Body of pancreas (tissue), 4 donors: Measurements from ENCODE around the gene CRYBG2. TPM values are rescaled to one million over a fixed set of nuclear protein-coding genes. Genes with fewer than 3 reads are reported as not detected.
A peak's percentile ranks its signal among the peaks of the same experiment; 100 is the strongest.
"Not testable (repeated sequence)": the region's sequence is repeated elsewhere in the genome, so short reads cannot be mapped to it uniquely, and the experiment has no call there.

Experiments
- ATAC-seq: fragments of 150-250 bp; one replicate; pipeline ENCODE4 v1.9.1; 2016
- DNase-seq, 4 donors: peaks; one replicate each; pipeline ENCODE4 v3.0.0-alpha.2; 2019
- H3K27ac ChIP-seq, 4 donors: fragments of 200-600 bp; sonication (generic); 1 replicate in 3 of 4; 2 replicates in 1 of 4; pipeline versions ENCODE4 v1.5.1 to v1.6.1; 2016 to 2019; ENCODE audit warnings: mild to moderate bottlenecking in 1 of 4, mixed read lengths in 1 of 4, moderate library complexity in 1 of 4
- H3K27me3 ChIP-seq, 2 donors: fragments of 200-600 bp; sonication (generic); one replicate each; pipeline ENCODE4 v1.6.0; 2016; ENCODE audit warnings: mild to moderate bottlenecking in 1 of 2
- H3K36me3 ChIP-seq, 2 donors: fragments of 200-600 bp; sonication (generic); replicated peaks in 1 of 2; 2 replicates each; pipeline ENCODE4 v1.5.1; 2016; ENCODE audit warnings: low read depth in 2 of 2; ENCODE audit not compliant: insufficient read depth in 1 of 2
- H3K4me1 ChIP-seq: fragments of 200-600 bp; sonication (generic); one replicate; pipeline ENCODE4 v1.6.0; 2016
- H3K4me3 ChIP-seq, 2 donors: fragments of 200-600 bp; sonication (generic); 1 replicate in 1 of 2; 2 replicates in 1 of 2; pipeline ENCODE4 v1.5.1; 2016 to 2019
- H3K9me3 ChIP-seq, 3 donors: fragments of 200-600 bp; sonication (generic); 1 replicate in 2 of 3; 2 replicates in 1 of 3; pipeline ENCODE4 v1.5.1; 2016
- POLR2A ChIP-seq, 3 donors: fragments of 450-650 bp; IDR thresholded peaks; one replicate each; pipeline ENCODE4 v1.6.1; 2016; ENCODE audit warnings: antibody characterized with exemption in 3 of 3, mild to moderate bottlenecking in 2 of 3
- WGBS, 2 donors: methylation state at CpG; one replicate each; pipeline ENCODE4 v1.1.5; 2017; 5-methylcytosine and 5-hydroxymethylcytosine counted together
- intact Hi-C: fragments of 100-400 bp; cut with DNase I; formaldehyde crosslinking; loops from one replicate; pipeline ENCODE4 v1.15.1; 2023
- total RNA-seq, 2 donors: library from RNA; depleted of rRNA; stranded (reverse); fragments of >200 nt; gene quantifications; one replicate each; pipeline ENCODE4 v1.1.0, GENCODE V29; 2016
- TF ChIP-seq, protein P1 (sequence below), 7 experiments: fragments of 450-650 bp in 4 of 7; fragments of 200-600 bp in 3 of 7; sonication (generic) in 3 of 7; IDR thresholded peaks; one replicate each; pipeline ENCODE4 v1.5.1; 2016 to 2019; ENCODE audit warnings: antibody characterized with exemption in 7 of 7

The CRYBG2 gene
- total RNA-seq, 2 donors from 2014 or later = 3.6 TPM; not detected in 1

DNA sequence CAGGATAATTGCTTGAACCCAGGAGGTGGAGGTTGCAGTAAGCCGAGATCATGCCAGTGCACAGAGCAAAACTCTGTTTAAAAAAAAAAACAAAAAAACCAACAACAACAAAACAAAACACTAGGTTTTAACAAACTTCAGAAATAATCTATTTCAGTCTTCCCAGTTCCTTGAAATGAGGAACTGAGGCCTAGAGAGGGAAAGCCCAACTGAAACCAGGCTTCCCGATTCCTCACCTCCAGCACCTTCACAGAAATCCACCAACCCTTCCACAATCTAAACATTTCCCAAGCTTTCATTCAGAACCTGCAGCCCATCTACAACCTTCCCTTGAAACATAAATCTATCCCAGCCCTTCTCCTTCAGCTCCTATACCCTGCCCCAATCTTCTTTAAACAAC lies 36.8 kb downstream of the CRYBG2 start:
- Histone ChIP-seq H3K36me3 (no peaks in the 10 kb centered on the region), H3K4me3 (no peak overlapping the region), H3K9me3 (no peaks in the 10 kb centered on the region), H3K27me3 (no peaks in the 10 kb centered on the region), H3K27ac (no peak overlapping the region), H3K4me1 (peaks cover 4% of the 10 kb centered on the region)
- DNase-seq (no peak), ATAC-seq (no peak)
- intact Hi-C loops = loop anchor here (5.0 kb wide), 1 partner anchor 45 kb away; no protein-coding TSS in a partner anchor
- TF ChIP-seq, protein P1, sequence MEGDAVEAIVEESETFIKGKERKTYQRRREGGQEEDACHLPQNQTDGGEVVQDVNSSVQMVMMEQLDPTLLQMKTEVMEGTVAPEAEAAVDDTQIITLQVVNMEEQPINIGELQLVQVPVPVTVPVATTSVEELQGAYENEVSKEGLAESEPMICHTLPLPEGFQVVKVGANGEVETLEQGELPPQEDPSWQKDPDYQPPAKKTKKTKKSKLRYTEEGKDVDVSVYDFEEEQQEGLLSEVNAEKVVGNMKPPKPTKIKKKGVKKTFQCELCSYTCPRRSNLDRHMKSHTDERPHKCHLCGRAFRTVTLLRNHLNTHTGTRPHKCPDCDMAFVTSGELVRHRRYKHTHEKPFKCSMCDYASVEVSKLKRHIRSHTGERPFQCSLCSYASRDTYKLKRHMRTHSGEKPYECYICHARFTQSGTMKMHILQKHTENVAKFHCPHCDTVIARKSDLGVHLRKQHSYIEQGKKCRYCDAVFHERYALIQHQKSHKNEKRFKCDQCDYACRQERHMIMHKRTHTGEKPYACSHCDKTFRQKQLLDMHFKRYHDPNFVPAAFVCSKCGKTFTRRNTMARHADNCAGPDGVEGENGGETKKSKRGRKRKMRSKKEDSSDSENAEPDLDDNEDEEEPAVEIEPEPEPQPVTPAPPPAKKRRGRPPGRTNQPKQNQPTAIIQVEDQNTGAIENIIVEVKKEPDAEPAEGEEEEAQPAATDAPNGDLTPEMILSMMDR (IDR thresholded peaks at IDR 0.05) = no peak
- no peak for TF ChIP-seq POLR2A (IDR thresholded peaks at IDR 0.05)
- WGBS, 2 donors = 84 to 92% methylated on average over 2 of the region's 2 CpGs

DNA sequence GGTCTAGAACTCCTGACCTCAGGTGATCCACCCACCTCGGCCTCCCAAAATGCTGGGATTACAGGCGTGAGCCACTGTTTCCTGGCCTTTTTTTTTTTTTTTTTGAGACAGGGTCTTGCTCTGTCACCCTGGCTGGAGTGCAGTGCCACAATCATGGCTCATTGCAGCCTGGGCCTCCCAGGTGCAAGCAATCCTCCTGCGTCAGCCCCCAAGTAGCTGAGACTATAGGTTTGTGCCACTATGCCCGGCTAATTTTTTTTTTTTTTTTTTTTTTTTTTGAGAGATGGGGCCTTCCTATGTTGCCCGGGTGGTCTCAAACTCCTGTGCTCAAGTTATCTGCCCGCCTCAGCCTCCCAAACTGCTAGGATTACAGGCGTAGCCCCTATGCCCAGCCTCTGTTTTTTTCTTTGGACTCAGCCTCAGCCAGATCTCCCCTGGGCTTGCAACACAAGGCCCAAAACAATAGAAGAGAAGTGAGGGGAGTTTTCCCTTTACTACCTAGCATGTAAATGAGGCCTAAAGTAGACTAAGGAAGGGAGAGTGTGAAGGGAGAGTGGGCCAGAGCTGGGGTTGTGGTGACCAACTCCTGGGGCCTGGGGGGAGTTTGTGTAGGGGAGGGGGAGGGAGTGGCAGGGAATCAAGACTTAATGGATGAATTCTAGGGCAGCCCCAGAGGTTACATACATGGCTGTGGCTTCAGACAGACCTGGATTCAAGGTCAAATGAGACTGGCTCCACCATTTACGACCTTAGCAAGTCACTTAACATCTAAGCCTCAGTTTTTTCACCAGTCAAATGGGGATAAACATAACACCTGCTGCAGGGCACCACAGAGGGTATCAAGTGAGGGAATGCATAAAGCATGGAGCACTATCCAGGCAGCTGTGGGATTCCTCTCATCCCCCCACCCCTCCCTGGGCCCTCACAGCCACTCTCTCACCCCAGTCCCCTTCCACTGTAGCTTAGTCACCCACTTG lies 37.8 kb downstream of the CRYBG2 start:
- Histone ChIP-seq H3K4me1 (peaks cover under 1% of the 10 kb centered on the region), H3K27ac (no peak overlapping the region), H3K4me3 (no peak overlapping the region), H3K9me3 (no peaks in the 10 kb centered on the region), H3K27me3 (no peaks in the 10 kb centered on the region), H3K36me3 (no peaks in the 10 kb centered on the region)
- no peak for TF ChIP-seq POLR2A (IDR thresholded peaks at IDR 0.05)
- TF ChIP-seq, protein P1 (IDR thresholded peaks at IDR 0.05) = no peak
- intact Hi-C loops = loop anchor here (5.0 kb wide), 1 partner anchor 44 kb away; no protein-coding TSS in a partner anchor
- WGBS, 2 donors = 74 to 78% methylated on average over 8 of the region's 8 CpGs
- ATAC-seq (no peak), DNase-seq (no peak)

DNA sequence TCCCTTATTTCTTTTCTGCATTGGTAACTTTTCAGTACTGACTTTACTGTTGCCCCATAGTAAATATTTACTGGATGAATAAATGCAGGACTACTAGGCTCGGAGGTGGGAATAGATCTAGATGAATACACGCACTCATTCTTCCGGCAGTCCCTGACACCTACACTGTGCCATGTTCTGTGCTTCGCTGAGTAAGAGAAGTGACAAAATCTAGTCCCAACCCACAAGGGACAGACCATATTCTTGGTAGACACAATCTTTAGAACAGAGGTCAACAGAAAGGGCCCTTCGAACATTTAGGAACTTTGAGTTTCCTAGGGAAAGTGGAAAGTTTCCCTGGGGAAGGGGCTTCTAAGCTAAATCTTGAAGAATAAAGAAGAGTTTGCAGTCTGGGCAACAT lies 39.4 kb downstream of the CRYBG2 start:
- no peaks in the 10 kb centered on the region for H3K36me3 ChIP-seq
- intact Hi-C loops = no loop called here
- 69 to 84% methylated on average over 5 of the region's 5 CpGs for WGBS, 2 donors
- no peak overlapping the region for H3K27ac ChIP-seq
- DNase-seq (no peak), ATAC-seq (no peak)
- H3K4me3 ChIP-seq = no peak overlapping the region
- no peaks in the 10 kb centered on the region for H3K4me1 ChIP-seq
- TF ChIP-seq, protein P1 (IDR thresholded peaks at IDR 0.05) = no peak
- no peak for TF ChIP-seq POLR2A (IDR thresholded peaks at IDR 0.05)
- no peaks in the 10 kb centered on the region for H3K27me3 ChIP-seq
- no peaks in the 10 kb centered on the region for H3K9me3 ChIP-seq

DNA sequence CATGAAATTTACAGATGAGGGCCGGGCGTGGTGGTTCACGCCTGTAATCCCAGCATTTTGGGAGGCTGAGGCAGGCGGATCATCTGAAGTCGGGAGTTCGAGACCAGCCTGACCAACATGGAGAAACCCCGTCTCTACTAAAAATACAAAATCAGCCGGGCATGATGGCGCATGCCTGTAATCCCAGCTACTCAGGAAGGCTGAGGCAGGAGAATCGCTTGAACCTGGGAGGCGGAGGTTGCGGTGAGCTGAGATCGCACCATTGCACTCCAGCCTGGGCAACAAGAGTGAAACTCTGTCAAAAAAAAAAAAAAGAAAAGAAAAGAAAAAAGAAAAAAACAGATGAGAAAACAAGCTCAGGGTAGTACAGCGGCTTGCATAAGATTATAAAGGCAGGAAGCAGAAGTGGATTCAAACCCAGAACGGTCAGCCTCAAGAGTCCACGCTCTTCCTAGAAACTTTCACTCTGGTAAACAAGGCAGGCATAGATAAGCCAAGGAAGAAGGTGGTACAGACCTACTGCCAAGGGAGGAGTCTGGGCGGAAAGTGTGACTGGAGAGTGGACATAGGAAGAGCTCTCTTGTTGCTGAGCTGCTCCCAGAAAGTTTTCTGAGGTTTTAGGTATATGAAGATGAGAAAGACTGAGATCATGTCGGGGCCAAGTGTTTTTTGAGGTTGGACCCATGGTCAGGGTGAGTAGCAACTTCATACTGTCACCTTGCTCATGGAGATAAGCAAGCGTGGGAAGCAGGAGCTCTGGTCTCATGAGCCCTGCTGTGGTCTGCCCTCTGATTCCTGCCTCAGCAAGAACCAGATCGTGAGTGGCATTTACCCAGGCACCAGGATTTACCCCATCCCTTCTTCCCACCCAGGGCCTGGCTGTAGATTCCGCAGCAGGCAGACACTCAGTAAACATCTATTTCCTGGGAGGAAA lies 45.7 kb downstream of the CRYBG2 start:
- DNase-seq, H3K9me3 ChIP-seq, H3K36me3 ChIP-seq, H3K27me3 ChIP-seq, H3K4me3 ChIP-seq, ATAC-seq, intact Hi-C loops: not testable (repeated sequence)
- peak overlapping the region in 1 of 4 donors; percentile 34 for H3K27ac ChIP-seq
- WGBS, 2 donors = 76% methylated on average over 21 of the region's 21 CpGs
- peaks cover 12% of the 10 kb centered on the region for H3K4me1 ChIP-seq

DNA sequence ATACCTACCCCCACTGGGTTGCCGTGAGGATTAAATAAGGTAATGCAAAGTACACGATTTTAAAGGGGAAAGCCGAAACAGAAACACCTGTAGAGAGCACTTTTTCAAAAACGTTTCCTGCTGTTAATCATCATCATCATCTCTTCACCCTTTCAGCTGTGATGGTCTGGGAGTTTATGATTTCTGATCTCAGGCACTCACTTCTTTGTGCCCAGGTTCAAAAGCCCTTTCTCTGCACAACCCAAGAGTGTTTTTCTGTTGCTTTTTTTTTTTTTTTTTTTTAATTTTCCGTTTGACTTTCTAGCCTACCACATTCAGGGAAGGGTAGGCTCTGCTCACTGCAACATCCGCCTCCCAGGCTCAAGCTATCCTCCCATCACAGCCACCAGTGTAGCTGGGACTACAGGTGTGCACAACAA lies 46.6 kb downstream of the CRYBG2 start:
- Histone ChIP-seq H3K36me3 (no peaks in the 10 kb centered on the region), H3K27me3 (no peaks in the 10 kb centered on the region), H3K4me1 (peaks cover 12% of the 10 kb centered on the region), H3K9me3 (no peaks in the 10 kb centered on the region), H3K27ac (peak overlapping the region in 2 of 4 donors; percentile 30 to 74), H3K4me3 (no peak overlapping the region)
- 22 to 28% methylated on average over 6 of the region's 6 CpGs for WGBS, 2 donors
- ATAC-seq (no peak), DNase-seq (no peak)
- no peak for TF ChIP-seq POLR2A (IDR thresholded peaks at IDR 0.05)
- TF ChIP-seq, protein P1 (IDR thresholded peaks at IDR 0.05) = no peak
- intact Hi-C loops = no loop called here
